Small intestine (tissue), 7 donors: Measurements from ENCODE around the gene AFDN. TPM values are rescaled to one million over a fixed set of nuclear protein-coding genes. Genes with fewer than 3 reads are reported as not detected.
A peak's percentile ranks its signal among the peaks of the same experiment; 100 is the strongest.

ENCODE experiments used
- DNase-seq, 2 donors: peaks; one replicate each; pipeline versions ENCODE4 v3.0.0 to v3.0.0-alpha.2; 2013
- FAIRE-seq: peaks from 2 replicates; lab custom pipeline; 2012; peaks lifted over from hg19 to GRCh38; lab: Jason Lieb, UNC
- H3K27ac ChIP-seq, 3 donors: one replicate each; pipeline ENCODE4 v1.5.1; 2013; ENCODE audit warnings: low read length in 2 of 3, mild to moderate bottlenecking in 2 of 3, control low read depth in 1 of 3, inconsistent platforms in 1 of 3, low read depth in 1 of 3, moderate library complexity in 1 of 3
- H3K27me3 ChIP-seq, 3 donors: one replicate each; pipeline ENCODE4 v1.6.1; 2013; ENCODE audit warnings: low read length in 3 of 3, inconsistent platforms in 1 of 3; ENCODE audit not compliant: control insufficient read depth in 3 of 3, insufficient read depth in 3 of 3
- H3K36me3 ChIP-seq, 3 donors: one replicate each; pipeline ENCODE4 v1.6.1; 2013; ENCODE audit warnings: low read length in 3 of 3, inconsistent platforms in 1 of 3, low read depth in 1 of 3, mild to moderate bottlenecking in 1 of 3, moderate library complexity in 1 of 3; ENCODE audit not compliant: control insufficient read depth in 3 of 3, insufficient read depth in 2 of 3
- H3K4me1 ChIP-seq, 3 donors: one replicate each; pipeline ENCODE4 v1.6.1; 2013; ENCODE audit warnings: low read length in 2 of 3, inconsistent platforms in 1 of 3, low read depth in 1 of 3, mild to moderate bottlenecking in 1 of 3, moderate library complexity in 1 of 3; ENCODE audit not compliant: control insufficient read depth in 3 of 3, insufficient read depth in 2 of 3
- H3K4me3 ChIP-seq, 3 donors: one replicate each; pipeline ENCODE4 v1.5.1; 2013; ENCODE audit warnings: low read length in 3 of 3, control low read depth in 1 of 3, inconsistent platforms in 1 of 3, low read depth in 1 of 3, mild to moderate bottlenecking in 1 of 3, moderate library complexity in 1 of 3
- H3K9me3 ChIP-seq, 2 donors: one replicate each; pipeline ENCODE4 v1.6.1; 2013; ENCODE audit warnings: low read depth in 1 of 2, low read length in 1 of 2; ENCODE audit not compliant: control insufficient read depth in 2 of 2, insufficient read depth in 1 of 2
- WGBS, 3 donors: extraction: QIAGEN DNeasy Blood & Tissue Kit; methylation state at CpG; one replicate each; pipeline ENCODE4 v1.1.7; 2013; 5-methylcytosine and 5-hydroxymethylcytosine counted together
- polyA plus RNA-seq, 4 donors: library from polyadenylated mRNA; stranded (reverse) in 3 of 4; unstranded in 1 of 4; fragments of 200-250 nt in 3 of 4; fragments of 120-200 nt in 1 of 4; gene quantifications; one replicate each; pipeline versions ENCODE4 v1.2.1 to v1.2.3, GENCODE V29; 2013
- donor health status: healthy with polysubstance abuse.
- donor health status: control.
- donor health status: control.
- donor health status: Bipolar disorder and iron deficiency.
- donor health status: healthy.

Gene AFDN
- polyA plus RNA-seq, 4 donors: 46.0 to 202 (median 67.9) TPM

GRCh38 chr6:167856474-167856873 lies 29.8 kb downstream of the AFDN start:
- Histone ChIP-seq H3K4me1 (peaks cover 0 to 9% (median 3%) of the 10 kb centered on the region in 3 donors), H3K27ac (no peak overlapping the region), H3K27me3 (no peaks in the 10 kb centered on the region), H3K9me3 (no peaks in the 10 kb centered on the region), H3K4me3 (no peak overlapping the region), H3K36me3 (no peaks in the 10 kb centered on the region)
- 94 to 95% (median 95%) methylated on average over 1 of the region's 1 CpG for WGBS, 3 donors
- FAIRE-seq: no peak
- DNase-seq: no peak

DNA sequence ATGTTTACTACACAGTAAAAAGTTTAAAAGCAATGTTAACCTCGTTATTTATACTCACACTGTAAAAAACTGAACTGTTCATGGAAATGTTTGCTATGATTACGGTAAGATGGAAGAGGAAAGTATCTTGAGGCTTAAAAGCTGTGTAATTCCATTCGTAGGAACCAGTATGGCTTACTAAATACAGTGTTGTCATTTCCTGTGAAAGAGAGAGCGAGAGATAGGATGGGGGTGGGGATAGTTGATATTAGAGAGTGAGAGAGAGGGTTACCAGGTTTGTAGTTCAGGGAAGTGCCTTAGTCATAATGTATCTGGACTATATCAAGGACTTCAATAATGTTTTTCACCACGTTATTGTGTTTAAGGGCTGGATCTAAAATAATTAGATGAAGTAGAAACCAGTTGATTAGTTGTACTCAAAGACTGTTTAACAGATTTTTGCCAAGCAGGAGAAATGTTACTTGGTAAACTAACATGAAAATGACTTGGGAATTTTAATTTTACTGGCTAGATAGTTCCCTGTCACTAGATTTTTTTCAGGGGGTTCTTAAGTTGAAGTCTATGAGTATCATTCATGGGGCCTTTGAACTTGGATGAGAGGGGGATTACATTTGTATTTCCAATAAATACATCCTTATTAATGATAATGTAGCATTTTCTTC lies 30.4 kb downstream of the AFDN start:
- 63 to 70% (median 65%) methylated on average over 5 of the region's 5 CpGs for WGBS, 3 donors
- no peaks in the 10 kb centered on the region for H3K27me3 ChIP-seq
- no peak overlapping the region for H3K27ac ChIP-seq

GRCh38 chr6:167858086-167858591 lies 31.4 kb downstream of the AFDN start:
- no peaks in the 10 kb centered on the region for H3K27me3 ChIP-seq
- 38 to 43% (median 41%) methylated on average over 1 of the region's 1 CpG for WGBS, 3 donors
- no peak for DNase-seq
- no peak overlapping the region for H3K27ac ChIP-seq
- no peak overlapping the region for H3K4me3 ChIP-seq
- peaks cover 0 to 9% (median 3%) of the 10 kb centered on the region in 3 donors for H3K4me1 ChIP-seq
- no peaks in the 10 kb centered on the region for H3K36me3 ChIP-seq
- H3K9me3 ChIP-seq: no peaks in the 10 kb centered on the region
- FAIRE-seq: peak; percentile 64

More for the DNA sequence above, 30.4 kb downstream of the AFDN start:
- no peaks in the 10 kb centered on the region for H3K9me3 ChIP-seq
- H3K4me1 ChIP-seq: peaks cover 0 to 9% (median 3%) of the 10 kb centered on the region in 3 donors
- DNase-seq (no peak), FAIRE-seq (no peak)
- H3K36me3 ChIP-seq: no peaks in the 10 kb centered on the region
- H3K4me3 ChIP-seq: no peak overlapping the region

DNA sequence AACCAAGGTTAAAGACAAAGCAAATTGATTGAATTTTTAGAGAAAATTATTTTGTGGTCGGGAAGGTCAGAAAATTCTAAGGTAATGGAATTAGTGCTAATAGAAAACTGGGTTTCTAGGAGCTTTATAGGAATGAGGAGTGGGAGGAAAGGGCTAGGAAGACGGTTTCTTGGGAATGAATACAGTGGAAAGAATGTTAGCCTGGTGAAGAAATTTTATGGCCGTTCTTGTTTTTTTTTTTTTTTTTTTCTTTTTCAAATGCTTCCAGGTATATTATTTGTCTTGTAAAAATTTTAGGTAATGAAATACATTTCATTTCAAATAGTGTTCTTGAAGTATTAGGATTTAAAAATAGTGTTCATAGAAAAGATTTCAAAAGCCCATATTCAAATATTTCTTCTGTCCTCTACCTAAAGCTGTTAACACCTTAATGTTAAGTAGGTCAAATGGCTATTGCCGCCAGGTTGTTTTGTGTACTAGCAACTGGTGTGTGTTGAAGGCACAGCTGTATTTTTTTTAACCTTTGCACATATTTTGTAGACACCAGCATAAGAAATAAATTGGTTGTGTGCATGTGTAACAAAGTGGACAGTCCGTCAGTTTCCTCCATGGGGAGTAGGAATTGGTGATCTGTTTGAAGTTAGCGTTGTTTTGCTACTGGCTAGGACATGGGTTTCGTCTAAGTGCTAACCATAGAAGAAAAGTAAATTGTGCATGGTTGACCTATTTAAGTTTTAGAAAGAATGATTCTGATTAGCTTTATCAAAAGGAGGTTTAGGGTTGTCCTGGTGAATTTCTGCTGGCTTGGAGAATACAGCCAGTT lies 32.3 kb downstream of the AFDN start:
- no peaks in the 10 kb centered on the region for H3K9me3 ChIP-seq
- no peak for FAIRE-seq
- no peak overlapping the region for H3K27ac ChIP-seq
- no peaks in the 10 kb centered on the region for H3K27me3 ChIP-seq
- H3K36me3 ChIP-seq: no peaks in the 10 kb centered on the region
- 56 to 64% (median 57%) methylated on average over 7 of the region's 7 CpGs for WGBS, 3 donors
- peaks cover 0 to 9% (median 3%) of the 10 kb centered on the region in 3 donors for H3K4me1 ChIP-seq
- no peak for DNase-seq
- no peak overlapping the region for H3K4me3 ChIP-seq

DNA sequence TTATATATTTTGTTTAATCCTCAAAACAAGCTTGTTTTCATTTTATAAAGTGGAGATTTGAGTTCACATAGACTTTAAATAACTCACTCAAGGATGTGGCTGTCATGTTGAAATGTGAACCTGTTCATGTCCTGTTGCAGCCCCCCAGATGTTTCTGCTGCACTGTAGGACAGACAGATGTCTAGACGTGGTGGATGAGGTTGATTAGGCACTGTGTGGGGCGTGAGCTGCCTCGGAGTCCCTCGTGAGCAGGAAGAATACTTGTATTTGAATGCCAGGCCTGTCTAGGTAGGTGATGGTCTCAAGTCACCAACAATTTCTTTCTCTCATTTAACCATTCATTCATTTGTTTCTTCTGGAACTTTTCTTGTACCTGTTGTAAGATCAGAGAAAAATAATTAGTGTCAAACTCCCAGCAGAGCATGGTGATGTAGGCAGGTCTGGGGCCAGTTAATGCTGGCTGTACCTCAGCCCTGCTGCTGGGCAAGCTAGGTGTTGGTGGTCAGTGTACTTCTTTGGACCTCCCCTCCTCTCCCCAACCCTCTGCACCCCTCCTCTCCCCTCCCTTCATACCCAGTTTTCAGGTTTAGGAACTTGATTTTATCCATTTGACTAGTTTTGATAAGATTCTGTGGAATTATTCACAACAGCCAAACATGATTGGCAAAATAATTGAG lies 34.0 kb downstream of the AFDN start:
- FAIRE-seq: no peak
- Histone ChIP-seq H3K4me3 (no peak overlapping the region), H3K36me3 (no peaks in the 10 kb centered on the region), H3K9me3 (no peaks in the 10 kb centered on the region), H3K4me1 (peaks cover 0 to 9% (median 3%) of the 10 kb centered on the region in 3 donors), H3K27me3 (no peaks in the 10 kb centered on the region), H3K27ac (no peak overlapping the region)
- WGBS, 3 donors: 42 to 62% (median 55%) methylated on average over 4 of the region's 4 CpGs
- no peak for DNase-seq

- H3K4me1 ChIP-seq: peaks cover 0 to 9% (median 3%) of the 10 kb centered on the region in 3 donors
- FAIRE-seq (no peak), DNase-seq (no peak)
- no peaks in the 10 kb centered on the region for H3K9me3 ChIP-seq
- no peak overlapping the region for H3K4me3 ChIP-seq
- H3K27me3 ChIP-seq: no peaks in the 10 kb centered on the region
- H3K36me3 ChIP-seq: peaks cover 0 to under 1% (median 0%) of the 10 kb centered on the region in 3 donors
- no peak overlapping the region for H3K27ac ChIP-seq
Observed at GRCh38 chr6:167861424-167861823, 34.7 kb downstream of the AFDN start.

DNA sequence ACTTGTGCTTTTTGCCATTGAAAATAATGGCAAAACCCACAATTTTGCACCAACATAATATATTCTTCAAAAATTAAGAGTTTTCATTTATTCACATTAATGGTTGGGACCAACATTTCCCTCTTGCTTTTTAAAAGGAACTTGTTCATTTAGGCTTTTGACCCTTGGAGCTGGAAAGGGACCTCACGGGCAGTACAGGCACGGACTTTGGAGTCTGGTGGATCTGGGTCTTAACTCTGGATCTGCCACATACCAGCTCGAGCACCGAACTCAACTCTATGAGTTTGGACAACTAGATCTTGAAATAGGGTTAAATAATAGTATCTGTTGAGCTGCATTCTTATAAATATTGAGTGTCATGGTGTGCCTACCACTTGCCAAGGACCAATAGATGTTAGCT lies 37.2 kb downstream of the AFDN start:
- DNase-seq (no peak), FAIRE-seq (no peak)
- Histone ChIP-seq H3K27me3 (no peaks in the 10 kb centered on the region), H3K36me3 (peaks cover 0 to 13% (median 0%) of the 10 kb centered on the region in 3 donors), H3K4me1 (no peaks in the 10 kb centered on the region), H3K4me3 (no peak overlapping the region), H3K9me3 (no peaks in the 10 kb centered on the region), H3K27ac (no peak overlapping the region)
- 61 to 85% (median 67%) methylated on average over 4 of the region's 4 CpGs for WGBS, 3 donors

DNA sequence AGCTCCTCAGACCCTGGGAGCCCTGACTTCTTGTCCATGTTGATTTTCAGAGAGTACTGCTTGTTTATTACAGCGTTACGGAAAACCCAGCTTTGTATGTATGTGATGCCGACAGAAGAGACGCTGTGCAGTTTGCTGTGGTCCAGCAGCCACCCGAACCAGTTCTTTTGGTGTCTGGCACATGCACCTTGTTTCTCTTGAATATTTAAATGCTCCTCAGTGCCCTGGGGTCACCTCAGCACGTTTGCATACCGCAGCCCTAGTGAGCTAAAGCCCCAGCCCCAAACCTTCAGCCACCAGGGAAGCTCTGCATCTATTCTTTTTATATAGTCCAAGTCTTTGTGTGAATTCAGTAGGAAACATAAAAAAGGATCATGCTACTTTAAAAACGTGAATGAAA lies 39.9 kb downstream of the AFDN start:
- no peak overlapping the region for H3K27ac ChIP-seq
- no peak for DNase-seq
- no peaks in the 10 kb centered on the region for H3K9me3 ChIP-seq
- no peaks in the 10 kb centered on the region for H3K4me1 ChIP-seq
- H3K36me3 ChIP-seq: peaks cover 0 to 22% (median 0%) of the 10 kb centered on the region in 3 donors
- no peak for FAIRE-seq
- 77 to 82% (median 77%) methylated on average over 8 of the region's 8 CpGs for WGBS, 3 donors
- H3K27me3 ChIP-seq: no peaks in the 10 kb centered on the region
- H3K4me3 ChIP-seq: no peak overlapping the region
